Activated naive CD4-positive, alpha-beta T cell treated with anti-CD3 and anti-CD28 coated beads for 36 hours (primary cell): Measurements from ENCODE around the gene CP. TPM values are rescaled to one million over a fixed set of nuclear protein-coding genes. Genes with fewer than 3 reads are reported as not detected.

ENCODE experiments used
- CTCF ChIA-PET: fragments of 350-600 bp; sonication (Branson Sonifier 250); formaldehyde crosslinking; loops from one replicate; lab custom pipeline; 2021; ENCODE audit warnings: antibody characterized with exemption; lab: Charles Lee
- DNase-seq: peaks from one replicate; pipeline ENCODE4 v3.0.0-alpha.2; 2020
- H3K27ac Mint-ChIP-seq: one replicate; pipeline ENCODE4 v1.8.0; 2021; ENCODE audit warnings: mild to moderate bottlenecking, mixed read lengths
- H3K27me3 Mint-ChIP-seq: one replicate; pipeline ENCODE4 v1.8.0; 2021; ENCODE audit warnings: low read depth, mixed read lengths
- H3K36me3 Mint-ChIP-seq: one replicate; pipeline ENCODE4 v1.8.0; 2021; ENCODE audit warnings: low read depth, mixed read lengths
- H3K4me1 Mint-ChIP-seq: one replicate; pipeline ENCODE4 v1.8.0; 2021; ENCODE audit warnings: low read depth, mixed read lengths
- H3K4me3 Mint-ChIP-seq: one replicate; pipeline ENCODE4 v1.8.0; 2021; ENCODE audit warnings: mild to moderate bottlenecking, moderate library complexity, mixed read lengths
- H3K9me3 Mint-ChIP-seq: one replicate; pipeline ENCODE4 v1.8.0; 2021; ENCODE audit warnings: mixed read lengths
- intact Hi-C: fragments of 100-400 bp; cut with micrococcal nuclease; formaldehyde crosslinking; loops from one replicate; pipeline ENCODE4 v1.15.1; 2023
- total RNA-seq, 2 experiments: library from RNA; stranded (reverse); gene quantifications; one replicate each; pipeline ENCODE4 v1.2.3, GENCODE V29; 2021

Gene CP
- total RNA-seq: not detected

DNA sequence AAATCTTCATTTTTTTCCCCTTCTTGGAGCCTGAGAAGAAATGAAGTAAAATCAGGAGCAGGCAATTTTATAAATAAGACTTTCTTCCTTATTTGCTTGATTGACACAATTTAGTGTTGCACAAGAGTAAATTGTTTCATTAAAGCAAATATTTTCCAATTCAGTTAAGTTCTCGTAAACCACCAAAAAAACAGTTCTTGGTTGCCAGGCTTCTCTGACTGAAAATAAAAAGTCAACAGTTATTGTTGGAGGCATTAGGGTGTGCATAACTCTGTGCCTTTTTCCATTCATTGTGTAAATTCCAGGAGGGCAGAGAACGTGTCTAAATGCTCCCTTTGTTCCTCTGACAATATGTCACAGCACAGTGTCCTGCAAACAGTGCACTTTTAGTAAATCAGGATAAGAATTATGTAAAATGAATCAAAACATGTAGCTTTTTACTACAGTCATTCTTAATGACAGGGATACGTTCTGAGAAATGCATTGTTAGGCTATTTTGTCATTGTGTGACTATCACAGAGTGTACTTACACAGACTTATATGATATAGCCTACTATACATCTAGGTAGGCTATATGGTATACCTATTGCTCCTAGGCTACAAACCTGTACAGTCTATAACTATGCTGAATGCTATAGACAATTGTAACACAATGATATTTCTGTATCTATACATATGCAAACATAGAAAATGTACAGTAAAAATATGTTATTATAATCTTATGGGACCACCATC is at the start of gene CP:
TSS of gene CP (minus strand) at position 47 of the 735 bp plus-strand sequence. CDS start at position 10, 37 bp downstream.
- Mint-ChIP-seq H3K27ac (no peak within 1 kb of the TSS), H3K9me3 (no peaks in the 10 kb centered on the region)

DNA sequence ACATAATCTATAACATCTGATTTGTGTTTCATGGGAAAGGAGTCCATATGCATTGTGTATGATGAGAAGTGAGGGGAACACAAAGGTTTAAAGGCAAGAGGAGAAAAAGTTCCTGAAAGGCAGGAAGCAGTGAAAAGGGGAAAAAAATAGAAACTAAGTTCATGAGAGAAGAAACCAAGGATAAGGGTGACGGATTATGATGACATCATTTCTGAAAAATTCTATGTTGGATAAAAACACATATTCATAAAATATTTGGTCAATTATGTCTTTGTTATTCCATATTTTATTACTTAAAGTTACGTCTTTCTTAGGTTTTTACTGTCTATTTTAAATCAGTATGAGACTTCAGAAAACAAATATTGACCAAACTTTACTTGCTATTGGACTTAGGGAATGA is 48.6 kb upstream of the CP start:
- intact Hi-C loops: no loop called here
- no peaks in the 10 kb centered on the region for H3K27me3 Mint-ChIP-seq
- no peaks in the 10 kb centered on the region for H3K9me3 Mint-ChIP-seq
- H3K27ac Mint-ChIP-seq: no peak overlapping the region
- no peaks in the 10 kb centered on the region for H3K36me3 Mint-ChIP-seq
- H3K4me1 Mint-ChIP-seq: no peaks in the 10 kb centered on the region
- DNase-seq: no peak
- CTCF ChIA-PET: interaction anchor here (6.4 kb wide), 1 partner anchor 151 kb away, joined by 103 read pairs; no protein-coding TSS in a partner anchor
- no peak overlapping the region for H3K4me3 Mint-ChIP-seq

More for the DNA sequence above, at the start of gene CP:
- CTCF ChIA-PET: interaction anchor here (0.7 kb wide), 1 partner anchor 7 kb away, joined by 3 read pairs; no protein-coding TSS in a partner anchor
- Mint-ChIP-seq H3K27me3 (no peaks in the 10 kb centered on the region), H3K36me3 (no peaks in the 10 kb centered on the region), H3K4me1 (peaks cover 21% of the 10 kb centered on the region), H3K4me3 (no peak within 1 kb of the TSS)
- intact Hi-C loops: loop anchor here (5.0 kb wide), 1 partner anchor 45 kb away; no protein-coding TSS in a partner anchor
- DNase-seq: no peak

DNA sequence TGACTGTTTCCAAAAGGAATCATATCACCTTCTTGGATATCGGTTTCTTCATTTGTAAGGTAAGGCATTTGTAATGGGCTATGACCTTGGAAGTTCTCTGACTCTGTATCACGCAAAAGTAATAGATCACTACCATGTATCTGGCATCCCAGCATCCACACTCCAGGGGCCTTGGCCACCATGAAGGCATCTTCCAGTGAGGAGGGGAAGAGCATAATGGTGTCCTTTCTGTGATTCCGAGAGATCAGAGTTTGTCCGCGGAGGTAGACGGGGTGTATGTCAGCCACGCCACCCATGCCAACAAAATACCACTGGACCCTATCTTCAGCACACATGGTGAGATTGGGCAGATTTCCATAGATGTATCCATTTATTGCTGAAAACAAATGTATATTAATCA is 48.1 kb upstream of the CP start:
- intact Hi-C loops: no loop called here
- H3K4me3 Mint-ChIP-seq: no peak overlapping the region
- H3K9me3 Mint-ChIP-seq: no peaks in the 10 kb centered on the region
- H3K27ac Mint-ChIP-seq: no peak overlapping the region
- H3K4me1 Mint-ChIP-seq: no peaks in the 10 kb centered on the region
- H3K36me3 Mint-ChIP-seq: no peaks in the 10 kb centered on the region
- no peak for DNase-seq
- CTCF ChIA-PET: interaction anchor here (2.5 kb wide), 1 partner anchor 149 kb away, joined by 14 read pairs; no protein-coding TSS in a partner anchor
- H3K27me3 Mint-ChIP-seq: no peaks in the 10 kb centered on the region

DNA sequence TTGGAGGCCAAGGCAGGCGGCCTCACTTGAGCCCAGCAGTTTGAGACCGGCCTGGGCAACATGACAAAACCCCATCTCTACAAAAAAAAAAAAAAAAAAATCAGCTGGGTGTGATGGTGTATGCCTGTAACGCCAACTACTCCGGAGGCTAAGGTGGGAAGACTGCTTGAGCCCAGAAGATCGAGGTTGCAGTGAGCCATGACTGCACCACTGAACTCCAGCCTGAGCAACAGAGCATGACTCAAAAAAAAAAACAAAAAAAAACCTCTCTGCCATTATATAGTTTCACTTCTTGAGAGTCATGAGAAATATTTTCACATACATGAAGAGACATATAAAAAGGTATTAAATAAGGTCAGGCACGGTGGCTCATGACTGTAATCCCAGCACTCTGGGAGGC is 45.9 kb upstream of the CP start:
- Mint-ChIP-seq H3K9me3 (no peaks in the 10 kb centered on the region), H3K27ac (no peak overlapping the region), H3K4me3 (no peak overlapping the region), H3K27me3 (no peaks in the 10 kb centered on the region), H3K4me1 (no peaks in the 10 kb centered on the region), H3K36me3 (no peaks in the 10 kb centered on the region)
- intact Hi-C loops: no loop called here
- CTCF ChIA-PET: interaction anchor here (1.5 to 2.5 kb wide), 2 partner anchors 147 to 173 kb away, joined by 5 to 14 read pairs; no protein-coding TSS in a partner anchor
- DNase-seq: no peak

DNA sequence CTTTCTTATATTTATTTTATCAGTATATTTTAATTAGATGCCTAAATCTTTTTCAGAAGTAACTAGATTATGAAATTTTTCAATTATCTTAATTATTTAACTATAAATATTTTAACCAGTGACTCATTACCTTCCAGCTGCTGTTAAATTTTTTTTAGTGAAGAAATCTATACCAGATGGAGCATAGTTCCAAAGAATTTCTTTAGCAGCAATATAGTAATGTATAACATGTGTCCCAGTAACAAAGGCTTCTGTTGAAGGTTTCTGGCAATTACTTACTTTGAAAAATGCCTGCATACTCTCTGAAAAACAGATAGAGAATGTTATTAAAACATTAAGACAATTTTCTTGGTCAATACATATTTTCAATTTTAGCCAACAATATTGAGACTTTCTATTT is 45.1 kb upstream of the CP start:
- no peaks in the 10 kb centered on the region for H3K27me3 Mint-ChIP-seq
- DNase-seq: no peak

DNA sequence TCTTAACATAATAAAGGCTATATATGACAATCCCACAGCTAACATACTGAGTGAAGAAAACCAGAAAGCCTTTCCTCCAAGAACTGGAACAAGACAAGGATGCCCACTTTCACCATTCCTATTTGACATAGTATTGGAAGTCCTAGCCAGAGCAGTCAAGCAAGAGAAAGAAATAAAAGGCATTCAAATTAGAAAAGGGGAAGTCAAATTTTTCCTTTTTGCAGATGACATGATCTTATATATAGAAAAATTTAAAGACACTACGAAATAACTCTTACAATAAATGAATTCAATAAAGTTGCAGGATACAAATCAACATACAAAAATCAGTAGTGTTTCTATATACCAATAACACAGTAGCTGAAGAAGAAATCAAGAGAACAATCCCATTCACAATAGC is 42.2 kb upstream of the CP start:
- Mint-ChIP-seq H3K36me3 (no peaks in the 10 kb centered on the region), H3K27me3 (no peaks in the 10 kb centered on the region), H3K4me3 (no peak overlapping the region), H3K27ac (no peak overlapping the region), H3K9me3 (no peaks in the 10 kb centered on the region), H3K4me1 (no peaks in the 10 kb centered on the region)
- intact Hi-C loops: no loop called here
- no peak for DNase-seq
- CTCF ChIA-PET: no interaction called here

More for the DNA sequence above, 45.1 kb upstream of the CP start:
- CTCF ChIA-PET: no interaction called here
- Mint-ChIP-seq H3K27ac (no peak overlapping the region), H3K9me3 (no peaks in the 10 kb centered on the region), H3K4me3 (no peak overlapping the region), H3K4me1 (no peaks in the 10 kb centered on the region), H3K36me3 (no peaks in the 10 kb centered on the region)
- intact Hi-C loops: no loop called here

DNA sequence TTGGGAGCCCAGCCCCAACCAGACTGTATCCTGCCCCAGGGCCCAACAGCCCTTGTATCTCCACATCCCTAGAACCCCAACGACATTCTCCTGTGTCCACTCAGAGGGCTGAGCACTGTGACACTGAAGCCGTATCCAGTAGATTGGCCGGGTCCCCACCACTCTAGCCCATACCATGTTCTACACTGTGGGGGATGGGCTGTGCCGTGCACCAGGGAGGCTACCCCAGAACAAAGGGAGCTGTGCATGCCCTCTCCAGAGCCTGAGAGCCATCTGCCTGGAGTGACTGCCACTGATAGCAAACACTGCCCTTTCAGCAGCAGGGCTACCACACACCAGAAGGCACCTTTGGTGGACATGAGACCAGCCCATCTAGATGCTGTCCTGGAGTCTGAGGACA is 37.1 kb upstream of the CP start:
- Mint-ChIP-seq H3K27me3 (no peaks in the 10 kb centered on the region), H3K36me3 (no peaks in the 10 kb centered on the region), H3K9me3 (no peaks in the 10 kb centered on the region), H3K27ac (no peak overlapping the region), H3K4me3 (no peak overlapping the region), H3K4me1 (no peaks in the 10 kb centered on the region)
- CTCF ChIA-PET: no interaction called here
- intact Hi-C loops: no loop called here
- no peak for DNase-seq

DNA sequence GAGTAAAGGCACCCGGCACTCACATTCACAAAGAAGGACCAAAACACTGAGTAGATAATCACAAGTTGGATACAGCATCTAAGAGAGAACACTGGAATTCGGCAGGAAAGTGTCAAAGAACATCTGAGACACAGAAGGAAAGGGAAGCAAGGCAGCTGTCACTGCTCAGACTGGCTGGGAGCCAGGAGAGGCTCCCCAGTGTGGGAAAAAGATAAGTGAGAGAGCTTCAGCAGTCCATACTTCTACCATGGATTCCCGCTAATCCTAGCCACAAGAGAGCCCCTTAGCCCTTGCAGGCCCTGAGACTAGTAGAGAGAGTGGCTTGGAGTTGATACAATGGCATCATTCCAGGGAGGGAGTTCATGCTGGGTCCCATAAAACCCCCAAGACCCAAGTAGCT is 36.7 kb upstream of the CP start:
- no peaks in the 10 kb centered on the region for H3K27me3 Mint-ChIP-seq
- no peak overlapping the region for H3K4me3 Mint-ChIP-seq
- H3K27ac Mint-ChIP-seq: no peak overlapping the region
- CTCF ChIA-PET: no interaction called here
- intact Hi-C loops: no loop called here
- H3K36me3 Mint-ChIP-seq: no peaks in the 10 kb centered on the region
- no peak for DNase-seq
- H3K9me3 Mint-ChIP-seq: no peaks in the 10 kb centered on the region
- no peaks in the 10 kb centered on the region for H3K4me1 Mint-ChIP-seq

DNA sequence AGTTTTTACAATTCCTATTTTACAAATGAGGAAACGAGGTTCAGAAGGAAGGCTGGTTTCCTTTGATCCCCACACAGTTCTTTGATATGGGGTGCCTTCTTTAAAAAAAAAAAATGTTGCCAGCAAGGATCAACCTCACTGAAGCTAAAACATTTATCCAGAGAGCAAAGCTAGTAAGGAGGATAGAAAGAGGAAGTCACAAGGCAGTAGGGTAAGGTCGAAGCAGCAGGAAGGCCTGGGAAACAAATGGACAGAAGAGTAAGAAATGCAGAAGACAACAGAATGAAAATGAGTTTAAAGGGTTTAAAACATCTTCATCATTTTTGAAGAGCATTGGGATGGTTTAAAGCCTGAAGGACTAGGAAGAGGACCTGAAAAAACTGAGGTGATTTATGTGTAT is 30.6 kb upstream of the CP start:
- Mint-ChIP-seq H3K9me3 (no peaks in the 10 kb centered on the region), H3K4me1 (peaks cover 12% of the 10 kb centered on the region), H3K4me3 (no peak overlapping the region), H3K27ac (no peak overlapping the region), H3K27me3 (no peaks in the 10 kb centered on the region), H3K36me3 (no peaks in the 10 kb centered on the region)
- intact Hi-C loops: loop anchor here (1.0 kb wide), 1 partner anchor 8 kb away; no protein-coding TSS in a partner anchor
- CTCF ChIA-PET: no interaction called here
- DNase-seq: no peak

DNA sequence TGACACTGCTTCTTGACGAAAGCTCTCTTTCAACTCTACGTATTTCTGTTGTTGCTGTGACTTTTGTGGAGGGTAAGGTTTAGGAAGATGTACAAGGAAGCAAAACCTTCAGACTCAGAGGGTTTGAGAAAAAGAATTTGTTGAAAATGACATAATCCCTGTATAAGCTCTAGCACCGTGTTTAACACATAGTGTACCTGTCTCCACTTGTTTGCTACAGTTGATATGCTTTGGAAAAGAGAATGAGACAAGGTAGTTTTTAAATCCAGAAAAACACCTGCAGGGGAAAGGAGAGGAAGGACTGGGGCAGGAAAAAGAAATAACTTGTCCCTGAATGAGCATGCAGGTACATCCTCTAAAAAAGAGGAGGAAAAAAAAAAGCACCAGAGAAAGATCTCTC is 29.6 kb upstream of the CP start:
- Mint-ChIP-seq H3K36me3 (no peaks in the 10 kb centered on the region), H3K27ac (no peak overlapping the region), H3K4me3 (no peak overlapping the region), H3K27me3 (no peaks in the 10 kb centered on the region), H3K9me3 (no peaks in the 10 kb centered on the region), H3K4me1 (peaks cover 13% of the 10 kb centered on the region)
- CTCF ChIA-PET: no interaction called here
- no peak for DNase-seq
- intact Hi-C loops: no loop called here

DNA sequence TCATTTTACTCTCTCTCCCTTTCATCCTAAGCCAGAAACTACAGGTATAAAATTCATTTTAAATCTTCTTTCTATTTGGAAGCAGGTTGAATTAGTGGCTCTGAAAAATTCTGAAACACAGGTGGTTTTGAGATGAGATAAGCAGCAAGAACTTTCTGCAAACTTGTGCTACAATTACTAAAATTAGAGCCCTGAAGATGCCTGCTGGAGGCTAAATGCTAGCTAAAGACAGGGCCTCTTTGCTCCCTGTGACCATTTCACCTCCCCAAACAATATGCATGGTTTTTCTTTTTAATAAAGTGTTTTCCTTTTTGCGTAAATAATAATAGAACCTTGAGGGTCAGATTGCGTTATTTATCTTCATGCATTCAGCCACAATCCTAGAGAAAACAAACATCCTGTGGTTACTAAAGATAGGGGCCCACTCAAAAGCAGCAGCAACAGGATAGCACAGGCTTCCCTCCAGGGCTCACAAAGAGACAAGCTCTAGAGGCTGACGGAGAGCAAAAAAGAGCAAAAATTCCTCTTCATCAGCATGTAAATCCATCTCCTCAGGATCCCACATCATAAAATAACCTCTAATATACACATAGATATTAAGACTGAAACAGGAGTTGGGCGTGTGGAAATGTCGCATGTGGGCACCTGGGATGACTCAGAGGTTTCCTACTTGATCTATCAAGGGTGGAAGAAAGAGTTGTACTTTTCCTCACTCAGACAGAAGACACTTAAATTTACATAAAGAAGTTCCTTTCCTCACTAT is 26.5 kb upstream of the CP start:
- Mint-ChIP-seq H3K4me3 (no peak overlapping the region), H3K4me1 (peaks cover 21% of the 10 kb centered on the region), H3K27me3 (no peaks in the 10 kb centered on the region), H3K27ac (no peak overlapping the region), H3K36me3 (no peaks in the 10 kb centered on the region), H3K9me3 (no peaks in the 10 kb centered on the region)
- CTCF ChIA-PET: no interaction called here
- DNase-seq: peak; percentile 48
- intact Hi-C loops: no loop called here

DNA sequence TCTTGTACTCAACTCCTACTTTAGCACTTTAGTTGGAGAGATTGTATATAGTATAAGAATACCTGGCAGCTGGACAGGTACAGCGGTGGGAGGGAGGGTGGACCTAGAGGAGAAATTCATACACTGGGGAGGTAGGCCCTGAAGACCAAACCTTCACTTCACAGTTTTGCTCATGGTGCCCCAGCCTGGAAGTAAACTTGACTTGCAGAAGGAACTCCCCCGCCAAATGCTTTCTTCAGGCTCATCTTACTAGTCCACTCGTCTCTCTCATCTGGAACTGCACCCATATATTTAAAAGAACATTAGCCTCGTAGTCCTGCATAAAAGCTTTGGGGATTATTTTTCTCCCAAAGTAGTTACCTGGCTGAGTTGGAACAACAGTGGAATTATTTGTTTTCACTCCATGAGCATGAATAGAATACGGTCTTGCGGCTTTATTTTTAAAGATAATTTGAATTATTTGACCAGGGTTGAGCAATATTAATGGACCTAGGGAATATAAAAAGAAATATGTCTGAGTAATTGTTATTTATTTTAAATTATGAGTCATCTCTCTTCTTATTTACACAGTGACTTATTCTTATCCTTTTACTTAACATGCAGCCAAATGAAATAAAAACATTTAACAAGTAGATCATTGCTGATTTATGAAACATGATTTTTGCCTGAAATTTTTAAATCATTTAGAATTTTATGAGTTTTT is 25.5 kb upstream of the CP start:
- no peaks in the 10 kb centered on the region for H3K9me3 Mint-ChIP-seq
- no peak overlapping the region for H3K27ac Mint-ChIP-seq
- no peaks in the 10 kb centered on the region for H3K27me3 Mint-ChIP-seq
- no peak overlapping the region for H3K4me3 Mint-ChIP-seq
- intact Hi-C loops: no loop called here
- peaks cover 21% of the 10 kb centered on the region for H3K4me1 Mint-ChIP-seq
- no peak for DNase-seq
- H3K36me3 Mint-ChIP-seq: no peaks in the 10 kb centered on the region
- CTCF ChIA-PET: no interaction called here
